K562 (cell line): Measurements from ENCODE around the gene PSMG3. TPM values are rescaled to one million over a fixed set of nuclear protein-coding genes. Genes with fewer than 3 reads are reported as not detected.

ENCODE experiments used
- ATAC-seq: fragments of 200-7000 bp; cut with Tn5 transposase; 3 replicates; pipeline ENCODE4 v1.9.1; 2020; ENCODE audit warnings: moderate library complexity
- BruUV-seq: library from RNA; stranded (reverse); fragments of 400-500 nt; replicated peaks from 2 replicates; lab custom pipeline; 2021; lab: Mats Ljungman, UMichigan
- CTCF ChIA-PET: fragments of 300-600 bp; formaldehyde crosslinking; extraction: SDS; loops from one replicate; lab custom pipeline; 2021; ENCODE audit warnings: low intra/inter-chr PET ratio; lab: Yijun Ruan, JAX
- POLR2A ChIA-PET: fragments of 300-600, 350-650 bp; sonication (Branson Sonifier 250); formaldehyde crosslinking; extraction: SDS; loops from one replicate; lab custom pipeline; 2021; ENCODE audit warnings: antibody characterized with exemption, inconsistent platforms; lab: Yijun Ruan, JAX
- DNase-seq, 4 experiments: peaks; one replicate each; pipeline versions ENCODE4 v3.0.0 to v3.0.0-alpha.2; 2011 to 2018; ENCODE audit warnings: low spot score in 3 of 4, mixed read lengths in 3 of 4; ENCODE audit errors: extremely low read depth in 1 of 4
- FAIRE-seq: peaks from 2 replicates; lab custom pipeline; 2011; peaks lifted over from hg19 to GRCh38; lab: Jason Lieb, UNC
- H2AFZ ChIP-seq: 2 replicates; pipeline ENCODE4 v1.6.0; 2011; ENCODE audit warnings: low read depth, low read length, control low read depth, inconsistent platforms
- H3K27ac ChIP-seq: fragments of 200-600 bp; 3 replicates; pipeline ENCODE4 v1.8.0; 2011; ENCODE audit warnings: low read depth, mild to moderate bottlenecking, control low read depth, inconsistent platforms, low read length, moderate library complexity, mixed read lengths; ENCODE audit errors: extremely low read depth
- H3K27me3 ChIP-seq, 2 experiments: fragments of 300-600 bp in 1 of 2; 2 replicates in 1 of 2; 3 replicates in 1 of 2; pipeline versions ENCODE4 v1.6.0 to v1.8.0; 2011; ENCODE audit warnings: inconsistent platforms in 2 of 2, low read length in 2 of 2, mild to moderate bottlenecking in 1 of 2, mixed read lengths in 1 of 2, moderate library complexity in 1 of 2; ENCODE audit not compliant: control insufficient read depth in 2 of 2, insufficient read depth in 2 of 2
- H3K36me3 ChIP-seq: fragments of 300-600 bp; 3 replicates; pipeline ENCODE4 v1.8.0; 2011; ENCODE audit warnings: mild to moderate bottlenecking, low read length, inconsistent platforms; ENCODE audit not compliant: control insufficient read depth, insufficient read depth
- H3K4me1 ChIP-seq, 2 experiments: fragments of 200-600 bp in 1 of 2; replicated peaks in 1 of 2; 2 replicates in 1 of 2; 3 replicates in 1 of 2; pipeline versions ENCODE4 v1.5.1 to v1.8.0; 2011; ENCODE audit warnings: inconsistent platforms in 2 of 2, low read length in 2 of 2, mild to moderate bottlenecking in 1 of 2, mixed read lengths in 1 of 2, moderate library complexity in 1 of 2; ENCODE audit not compliant: control insufficient read depth in 2 of 2, insufficient read depth in 2 of 2
- H3K4me2 ChIP-seq: 2 replicates; pipeline ENCODE4 v1.6.1; 2011; ENCODE audit warnings: low read length, control low read depth, inconsistent platforms, mixed read lengths; ENCODE audit not compliant: insufficient read depth
- H3K4me3 ChIP-seq: fragments of 200-600 bp; sonication (generic), shearing (Covaris generic); 2 replicates; pipeline ENCODE4 v1.5.1; 2016; ENCODE audit warnings: control low read depth, inconsistent platforms
- H3K79me2 ChIP-seq: fragments of 200-600 bp; 3 replicates; pipeline ENCODE4 v1.8.0; 2011; ENCODE audit warnings: low read length, inconsistent platforms; ENCODE audit not compliant: control insufficient read depth, insufficient read depth
- H3K9ac ChIP-seq, 2 experiments: 2 replicates each; pipeline versions ENCODE4 v1.6.0 to v1.6.1; 2011; ENCODE audit warnings: low read depth in 2 of 2, low read length in 2 of 2, control low read depth in 1 of 2, inconsistent platforms in 1 of 2, mild to moderate bottlenecking in 1 of 2, mixed read lengths in 1 of 2; ENCODE audit not compliant: insufficient read depth in 1 of 2
- H3K9me1 ChIP-seq: one replicate; pipeline ENCODE4 v1.6.0; 2011; ENCODE audit warnings: inconsistent platforms, mild to moderate bottlenecking, low read length, moderate library complexity; ENCODE audit not compliant: control insufficient read depth, insufficient read depth
- H3K9me3 ChIP-seq: replicated peaks from 2 replicates; pipeline ENCODE4 v1.5.1; 2011; ENCODE audit warnings: low read depth, low read length, inconsistent platforms; ENCODE audit not compliant: control insufficient read depth, insufficient read depth
- H4K20me1 ChIP-seq: replicated peaks from 2 replicates; pipeline ENCODE4 v1.6.1; 2011; ENCODE audit warnings: low read length, inconsistent platforms, mixed read lengths; ENCODE audit not compliant: control insufficient read depth, insufficient read depth
- ARNT ChIP-seq, 2 experiments: fragments of 450-650 bp; IDR thresholded peaks; 2 replicates each; pipeline ENCODE4 v1.6.1; 2016; ENCODE audit warnings: mild to moderate bottlenecking in 1 of 2
- CBX3 ChIP-seq, 2 experiments: IDR thresholded peaks; 1 replicate in 1 of 2; 2 replicates in 1 of 2; pipeline ENCODE4 v1.6.1; 2012; ENCODE audit warnings: inconsistent platforms in 2 of 2, low read length in 2 of 2, borderline replicate concordance in 1 of 2, control low read depth in 1 of 2
- HNRNPL ChIP-seq: fragments of 200-400 bp; formaldehyde crosslinking; IDR thresholded peaks from 2 replicates; pipeline ENCODE4 v1.6.1; 2017; ENCODE audit warnings: low read depth, mild to moderate bottlenecking, low read length
- HSF4 ChIP-seq: fragments of 250-450 bp; sonication (Bioruptor Pico); IDR thresholded peaks from 2 replicates; pipeline ENCODE4 v2.1.2; 2022; ENCODE audit warnings: mild to moderate bottlenecking, moderate library complexity, borderline replicate concordance
- KLF6 ChIP-seq: fragments of 250-450 bp; sonication (Bioruptor Pico); IDR thresholded peaks from 2 replicates; pipeline ENCODE4 v1.4.0; 2020; ENCODE audit warnings: mild to moderate bottlenecking, moderate library complexity, borderline replicate concordance
- NFIX ChIP-seq: fragments of 250-450 bp; sonication (Bioruptor Pico); IDR thresholded peaks from 2 replicates; pipeline ENCODE4 v1.4.0; 2020; ENCODE audit warnings: low read depth, mild to moderate bottlenecking, moderate library complexity
- NFYB ChIP-seq: IDR thresholded peaks from 2 replicates; pipeline ENCODE4 v1.6.1; 2011; ENCODE audit warnings: mild to moderate bottlenecking, moderate library complexity; ENCODE audit not compliant: insufficient read length; ENCODE audit errors: extremely low read depth
- PHF8 ChIP-seq: fragments of 200-600 bp; sonication (generic); IDR thresholded peaks from 2 replicates; pipeline ENCODE4 v1.6.1; 2012; ENCODE audit warnings: mixed run types, mild to moderate bottlenecking, inconsistent platforms, low read length, moderate library complexity, borderline replicate concordance
- RBM22 ChIP-seq: fragments of 200-400 bp; formaldehyde crosslinking; IDR thresholded peaks from 2 replicates; pipeline ENCODE4 v1.6.1; 2018; ENCODE audit warnings: low read length, low read depth; ENCODE audit not compliant: poor library complexity, severe bottlenecking
- RCOR1 ChIP-seq, 2 experiments: IDR thresholded peaks; 2 replicates each; pipeline ENCODE4 v1.6.1; 2012; ENCODE audit warnings: low read depth in 2 of 2, low read length in 2 of 2, borderline replicate concordance in 1 of 2, improper control_type of control experiment in 1 of 2
- SUPT5H ChIP-seq: fragments of 450-650 bp; IDR thresholded peaks from 2 replicates; pipeline ENCODE4 v1.6.1; 2016
- TSC22D4 ChIP-seq: fragments of 450-650 bp; IDR thresholded peaks from 2 replicates; pipeline ENCODE4 v1.6.1; 2016; ENCODE audit warnings: missing genetic modification characterization, missing biosample characterization, control low read depth
- YY1 ChIP-seq, 3 experiments: IDR thresholded peaks; 2 replicates each; pipeline ENCODE4 v1.6.1; 2011; ENCODE audit warnings: low read length in 2 of 3, mild to moderate bottlenecking in 2 of 3, moderate library complexity in 2 of 3, borderline replicate concordance in 1 of 3, control low read depth in 1 of 3, low read depth in 1 of 3; ENCODE audit not compliant: insufficient read depth in 3 of 3, insufficient replicate concordance in 2 of 3, control insufficient read depth in 1 of 3, insufficient read length in 1 of 3; ENCODE audit errors: extremely low read depth in 1 of 3
- ZFP91 ChIP-seq: sonication (generic); formaldehyde crosslinking; IDR thresholded peaks from 2 replicates; pipeline ENCODE4 v1.8.0; 2022; ENCODE audit warnings: mild to moderate bottlenecking, missing genetic modification reagents
- whole genome bisulfite sequencing: fragments of 100-300 bp; shearing (Covaris generic); methylation state at CpG from one replicate; pipeline ENCODE4 v1.1.6; 2016; ENCODE audit warnings: low coverage, mixed read lengths; ENCODE audit not compliant: insufficient coverage; ENCODE audit errors: missing lambda C conversion rate; 5-methylcytosine and 5-hydroxymethylcytosine counted together
- in situ Hi-C: fragments of 300-500 bp; cut with MboI; formaldehyde crosslinking; loops from 4 replicates; pipeline ENCODE4 v1.15.0; 2018; ENCODE audit warnings: inconsistent platforms, mixed read lengths
- intact Hi-C: fragments of 100-400 bp; cut with micrococcal nuclease; formaldehyde crosslinking; loops from 2 replicates; pipeline ENCODE4 v1.14.2; 2022
- polyA plus RNA-seq, 8 experiments: library from polyadenylated mRNA; depleted of rRNA in 4 of 8; stranded (reverse) in 5 of 8; unstranded in 3 of 8; fragments of >200 nt; fragmentation: Nextera tagmentation in 2 of 8; fragmentation: Illumina TruSeq in 1 of 8; extraction: Ambion mirVana in 2 of 8; extraction: Trizol in 1 of 8; gene quantifications; 2 replicates each; pipeline versions ENCODE4 v1.2.1 to v1.2.3, GENCODE V29; 2011 to 2014; ENCODE audit warnings: inconsistent platforms in 1 of 8, missing spikeins in 1 of 8
- total RNA-seq, 7 experiments: library from RNA; depleted of rRNA in 6 of 7; stranded (reverse); fragments of >200 nt in 6 of 7; fragmentation: Illumina TruSeq in 2 of 7; extraction: Trizol in 2 of 7; gene quantifications; 2 replicates each; pipeline versions ENCODE4 v1.2.1 to v1.2.3, GENCODE V29; 2011 to 2021; ENCODE audit warnings: low replicate concordance in 1 of 7

Gene PSMG3
- total and polyA plus RNA-seq, 9 of the 15 experiments (the other 6 are each of a cell fraction or from before 2014, with no cell fraction given) = 34.8 to 122 (median 80.1) TPM

GRCh38 chr7:1541431-1542162 lies 28.2 kb downstream of the PSMG3 start:
- peaks cover 10% of the 10 kb centered on the region for H3K9me1 ChIP-seq
- ChIA-PET POLR2A (interaction anchor here (1.0 kb wide), 1 partner anchor 9 kb away, joined by 3 read pairs; no protein-coding TSS in a partner anchor), CTCF (no interaction called here)
- DNase-seq (no peak), FAIRE-seq (no peak), ATAC-seq (no peak)
- no peaks in the 10 kb centered on the region for H3K9me3 ChIP-seq
- no peak overlapping the region for H3K4me3 ChIP-seq
- peaks cover 10 to 83% of the 10 kb centered on the region in 2 experiments; a peak in 4 of 5 replicates for H3K4me1 ChIP-seq
- no peak overlapping the region for H3K9ac ChIP-seq
- no peaks in the 10 kb centered on the region for H3K27me3 ChIP-seq
- no peak overlapping the region for H3K27ac ChIP-seq
- 92% methylated on average over 21 of the region's 33 CpGs for WGBS
- intact Hi-C loops = no loop called here
- H3K36me3 ChIP-seq = peaks cover 38% of the 10 kb centered on the region; the same call in 2 of the 3 replicates
- no TSS peak for BruUV-seq
- no peak overlapping the region for H2AFZ ChIP-seq
- in situ Hi-C loops = no loop called here
- H3K79me2 ChIP-seq = peaks cover 22% of the 10 kb centered on the region
- H3K4me2 ChIP-seq = no peak overlapping the region
- peaks cover 16% of the 10 kb centered on the region for H4K20me1 ChIP-seq
- TF ChIP-seq NFYB = no peak
- no peak for TF ChIP-seq NFIX (CRISPR knock-in tag)
- no peak for TF ChIP-seq ZFP91 (CRISPR knock-in tag)
- peak; percentile 52 for TF ChIP-seq RBM22
- no peak for TF ChIP-seq HSF4 (CRISPR knock-in tag)
- no peak for TF ChIP-seq YY1 (IDR thresholded peaks at IDR 0.05; ENCODE audit: borderline replicate concordance in 1 of 3, control insufficient read depth in 1 of 3, extremely low read depth in 1 of 3, insufficient read depth in 3 of 3, insufficient read length in 1 of 3, insufficient replicate concordance in 2 of 3, low read depth in 1 of 3, low read length in 2 of 3)
- TF ChIP-seq ARNT (IDR thresholded peaks at IDR 0.05) = no peak
- TF ChIP-seq PHF8 = no peak
- no peak for TF ChIP-seq HNRNPL
- TF ChIP-seq RCOR1 (IDR thresholded peaks at IDR 0.05; ENCODE audit: borderline replicate concordance in 1 of 2, low read depth in 2 of 2, low read length in 2 of 2) = no peak
- TF ChIP-seq SUPT5H = peak; percentile 28; the same call in 1 of the 2 replicates
- TF ChIP-seq KLF6 (CRISPR knock-in tag) = no peak
- no peak for TF ChIP-seq TSC22D4 (tag)
- no peak for TF ChIP-seq CBX3 (IDR thresholded peaks at IDR 0.05; ENCODE audit: borderline replicate concordance in 1 of 2, low read length in 2 of 2)
